ENCODE measurements around the gene CELA3A.
"Not testable (repeated sequence)": the region's sequence is repeated elsewhere in the genome, so short reads cannot be mapped to it uniquely, and the experiment has no call there.

CELA3A gene, protein sequence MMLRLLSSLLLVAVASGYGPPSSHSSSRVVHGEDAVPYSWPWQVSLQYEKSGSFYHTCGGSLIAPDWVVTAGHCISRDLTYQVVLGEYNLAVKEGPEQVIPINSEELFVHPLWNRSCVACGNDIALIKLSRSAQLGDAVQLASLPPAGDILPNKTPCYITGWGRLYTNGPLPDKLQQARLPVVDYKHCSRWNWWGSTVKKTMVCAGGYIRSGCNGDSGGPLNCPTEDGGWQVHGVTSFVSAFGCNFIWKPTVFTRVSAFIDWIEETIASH

DNA sequence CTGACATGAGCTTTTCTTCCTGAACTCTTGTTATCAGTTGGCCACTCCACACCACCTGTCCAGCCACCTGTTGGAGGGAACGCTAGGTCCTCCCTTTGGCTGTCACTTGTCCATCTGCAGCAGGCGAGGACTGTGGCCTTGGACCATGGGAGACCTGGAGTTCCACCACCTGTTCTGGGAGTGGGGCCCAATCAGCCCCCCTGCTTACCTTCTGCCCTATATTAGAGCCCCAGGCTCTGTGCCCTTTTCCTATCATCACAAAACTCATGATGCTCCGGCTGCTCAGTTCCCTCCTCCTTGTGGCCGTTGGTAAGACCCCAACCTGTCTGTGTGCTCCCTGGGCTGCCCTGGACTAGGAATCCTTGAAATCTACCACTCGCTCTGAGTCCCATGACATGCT lies at the start of gene CELA3A:
TSS of gene CELA3A (plus strand) at position 249 of the 400 bp plus-strand sequence. CDS start at position 267, 18 bp downstream.
- DNase-seq (ENCODE audit: low read depth in 3 of 3): no peak

DNA sequence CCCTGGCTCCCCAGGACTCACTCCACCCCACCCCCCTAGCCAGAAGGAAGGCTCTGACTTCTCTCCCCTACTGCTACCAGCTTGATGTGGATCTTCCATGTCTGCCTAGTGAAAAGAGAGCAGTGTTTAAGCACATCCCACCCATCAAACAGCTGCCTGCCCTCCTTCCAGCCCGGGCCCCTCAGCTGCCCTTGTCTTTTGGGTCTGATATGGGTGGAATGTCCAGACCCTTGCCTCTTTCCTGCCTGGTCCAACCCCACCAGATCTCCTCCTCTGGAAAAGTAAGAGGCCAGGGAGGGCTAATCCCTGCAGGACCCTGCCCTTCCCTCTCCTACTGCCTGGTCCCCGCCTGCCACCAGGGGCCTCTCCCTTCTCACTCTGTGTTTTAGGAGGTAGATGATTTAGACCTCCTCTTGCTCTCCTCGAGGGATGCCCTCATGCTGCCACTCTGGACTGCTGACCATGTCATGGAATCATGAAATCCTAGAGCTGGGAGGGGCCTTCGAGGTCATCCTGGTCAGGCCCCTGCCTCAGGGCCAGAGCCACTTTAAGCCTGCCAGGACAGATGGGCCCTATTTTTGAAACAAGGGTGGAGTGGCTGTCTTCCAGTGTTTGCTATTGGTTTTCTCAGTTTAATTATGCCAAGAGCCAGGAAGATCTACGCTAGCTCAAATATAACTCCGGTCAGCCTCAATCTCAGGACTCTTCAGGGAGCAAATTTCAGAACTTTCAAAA lies 48.5 kb upstream of the CELA3A start:
- DNase-seq (ENCODE audit: low read depth in 3 of 3): no peak

DNA sequence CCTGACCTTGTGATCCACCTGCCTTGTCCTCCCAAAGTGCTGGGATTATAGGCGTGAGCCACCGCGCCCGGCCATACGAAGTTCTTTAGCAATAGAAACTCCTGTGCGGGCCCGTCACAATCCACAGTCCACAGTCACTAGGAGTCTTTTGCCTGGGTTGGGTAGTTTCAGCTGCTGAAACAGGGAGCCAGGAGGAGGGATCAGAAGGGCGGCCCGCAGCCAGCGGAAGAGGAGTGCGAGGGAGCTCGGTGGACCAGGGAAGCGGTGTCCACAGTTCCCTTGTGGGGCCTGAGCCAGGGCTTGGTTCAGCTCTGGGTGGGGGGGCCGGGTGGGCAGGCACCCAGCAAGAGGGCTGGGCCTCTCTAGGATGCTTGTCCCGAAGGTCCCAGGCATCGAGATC lies 46.4 kb upstream of the CELA3A start:
- no peak for DNase-seq (ENCODE audit: low read depth in 3 of 3)

DNA sequence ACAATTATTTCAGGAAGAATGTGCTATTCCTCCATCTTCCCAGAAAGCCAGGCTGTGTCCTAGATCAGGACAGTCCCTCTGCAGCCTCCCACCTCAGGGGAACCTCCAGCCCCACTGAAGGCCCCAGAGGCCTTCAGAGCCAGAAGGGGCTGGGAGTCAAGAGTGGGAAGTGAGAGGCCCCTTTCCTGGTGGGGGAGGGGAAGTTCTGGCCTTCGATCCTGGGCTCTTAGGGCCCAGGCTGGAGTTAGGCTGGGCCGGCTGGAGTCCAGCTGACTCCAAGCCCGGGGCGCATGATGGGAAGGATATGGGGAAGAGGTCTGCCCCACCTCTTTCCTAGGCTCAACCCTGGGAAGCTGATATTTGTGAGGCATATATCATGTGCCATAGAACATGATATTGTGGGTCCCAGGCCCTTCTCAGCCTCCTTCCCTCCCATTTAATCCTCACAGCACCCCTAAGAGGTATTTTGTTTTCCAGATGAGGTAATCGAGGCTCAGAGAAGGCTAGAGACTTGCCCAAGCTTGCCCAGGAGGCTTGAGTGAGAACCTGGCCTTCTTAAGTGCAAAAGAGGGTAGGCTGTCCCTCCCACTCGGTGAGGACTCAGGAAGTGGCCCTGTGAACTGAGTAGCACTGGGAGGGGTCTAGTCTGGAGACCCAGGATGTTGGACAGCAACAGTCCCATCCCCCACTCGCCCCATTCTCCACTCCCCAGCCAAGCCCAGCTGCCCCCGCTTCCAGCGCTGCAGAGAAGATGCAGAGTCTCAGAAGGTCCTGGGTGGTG lies 45.8 kb upstream of the CELA3A start:
- no peak for DNase-seq (ENCODE audit: low read depth in 3 of 3)

DNA sequence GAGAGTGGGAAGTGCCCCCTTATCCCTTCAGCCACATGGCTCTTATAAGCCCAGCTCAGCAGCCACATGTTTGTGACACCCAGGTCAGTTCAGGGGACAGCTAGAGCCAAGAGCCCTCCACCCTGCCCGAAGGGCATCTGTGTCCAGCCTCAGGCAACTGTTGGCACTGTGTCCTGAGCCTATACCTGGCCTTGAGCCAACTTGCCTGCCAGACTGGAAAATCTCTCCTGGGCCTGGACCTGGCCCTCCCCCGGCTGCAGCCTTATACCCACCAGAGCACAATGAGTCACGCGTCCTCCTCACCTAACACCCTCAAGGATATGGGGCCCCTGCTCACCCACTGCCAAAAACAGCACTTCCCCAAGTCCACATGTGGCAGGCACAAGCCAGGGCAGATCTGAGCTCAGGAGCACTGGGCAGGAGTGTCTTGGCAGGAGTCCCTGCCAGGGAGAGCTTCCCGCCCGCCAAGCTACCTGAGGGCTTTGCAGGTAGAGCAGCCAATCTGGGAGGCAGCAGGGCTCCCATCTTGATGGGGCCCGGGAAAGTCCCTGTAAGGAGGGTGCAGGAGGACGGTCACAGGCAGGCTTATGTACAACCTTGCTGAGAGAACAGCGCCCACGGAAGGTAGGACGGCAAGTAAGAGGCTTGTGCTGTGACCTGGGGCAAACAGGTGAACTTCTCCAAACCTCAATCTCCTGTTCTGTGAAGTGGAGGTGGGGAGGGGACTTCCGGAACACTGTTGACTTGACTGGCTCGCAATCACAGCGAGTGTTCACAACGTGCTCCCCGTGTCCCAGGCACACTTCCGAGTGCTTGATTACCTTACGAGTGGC lies 44.5 kb upstream of the CELA3A start:
- DNase-seq (ENCODE audit: low read depth in 3 of 3): peak in 2 of 3 experiments; percentile 27 to 55

DNA sequence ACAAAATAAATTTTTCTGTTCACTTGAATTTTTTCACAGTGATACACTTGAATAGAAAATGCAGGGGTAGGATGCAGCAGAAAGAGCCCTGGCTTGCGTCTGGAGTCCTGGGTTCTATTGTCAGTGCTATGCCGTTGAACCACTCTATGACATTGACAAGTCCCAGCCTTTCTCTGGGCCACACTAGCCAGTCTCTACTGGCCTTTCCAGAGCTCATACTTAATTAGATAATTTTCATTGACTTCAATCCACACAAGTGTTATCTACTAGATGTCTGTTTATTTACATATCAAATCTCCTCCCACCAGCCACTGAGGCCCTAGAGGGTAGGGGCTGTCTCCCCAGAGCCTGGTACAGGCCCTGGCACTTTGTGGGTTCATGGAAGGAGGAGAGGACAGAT lies 40.1 kb upstream of the CELA3A start:
- DNase-seq (ENCODE audit: low read depth in 3 of 3): no peak

DNA sequence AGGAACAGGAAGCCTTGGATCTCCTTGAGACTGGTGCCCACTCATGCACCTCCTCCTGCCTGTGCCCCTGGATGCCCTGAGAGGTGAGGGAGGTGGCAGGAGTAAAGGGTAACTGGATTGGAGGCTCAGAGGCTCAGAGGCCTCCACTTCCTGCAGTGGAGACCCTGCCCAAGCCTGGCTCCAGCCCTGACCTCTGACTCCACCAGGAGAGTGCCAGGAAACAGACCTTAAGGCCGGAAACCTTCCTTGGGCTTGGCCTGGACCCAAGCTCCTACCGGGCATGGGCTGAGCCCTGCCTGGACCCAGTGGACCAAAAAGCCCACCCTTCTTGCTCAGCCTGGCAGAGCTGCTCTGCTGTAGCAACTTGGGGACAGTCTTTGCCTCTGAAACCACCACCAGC lies 39.7 kb upstream of the CELA3A start:
- no peak for DNase-seq (ENCODE audit: low read depth in 3 of 3)

DNA sequence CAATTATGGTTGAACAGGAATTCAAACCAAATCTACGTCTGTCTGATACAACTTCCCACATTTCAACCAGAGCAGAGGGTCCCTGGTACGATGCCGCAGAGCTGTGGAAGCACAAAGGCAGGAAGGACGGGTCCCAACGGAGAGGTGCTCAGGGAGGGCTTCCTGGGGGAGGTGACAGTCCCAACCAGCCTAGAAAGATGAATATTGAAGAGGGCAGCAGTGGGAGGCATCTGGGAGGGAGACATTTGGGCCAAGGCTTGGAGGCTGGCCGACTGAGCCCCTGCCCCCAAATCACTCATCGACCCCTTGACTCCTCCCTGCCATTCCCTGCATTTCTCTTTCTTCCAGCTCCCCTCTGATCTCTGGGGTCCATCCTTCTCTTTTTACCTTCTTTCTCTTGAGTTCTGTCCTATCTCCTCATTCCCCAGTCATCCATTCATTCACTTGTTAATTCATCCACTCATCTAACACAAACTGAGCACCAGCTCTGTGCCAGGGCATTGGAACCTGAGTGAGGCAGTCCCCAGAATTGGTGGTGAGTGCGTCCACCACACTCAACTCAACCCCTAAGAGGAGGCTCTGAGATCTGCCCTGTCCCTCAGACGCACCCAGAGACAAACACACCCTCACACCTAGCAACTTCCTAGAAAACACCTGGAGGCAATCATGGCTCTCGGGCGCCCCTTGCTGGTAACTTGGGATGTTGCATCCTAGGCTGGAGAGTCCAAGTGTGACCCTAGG lies 37.8 kb upstream of the CELA3A start:
- peak; percentile 66 to 74 (median 71) for DNase-seq (ENCODE audit: low read depth in 3 of 3)

DNA sequence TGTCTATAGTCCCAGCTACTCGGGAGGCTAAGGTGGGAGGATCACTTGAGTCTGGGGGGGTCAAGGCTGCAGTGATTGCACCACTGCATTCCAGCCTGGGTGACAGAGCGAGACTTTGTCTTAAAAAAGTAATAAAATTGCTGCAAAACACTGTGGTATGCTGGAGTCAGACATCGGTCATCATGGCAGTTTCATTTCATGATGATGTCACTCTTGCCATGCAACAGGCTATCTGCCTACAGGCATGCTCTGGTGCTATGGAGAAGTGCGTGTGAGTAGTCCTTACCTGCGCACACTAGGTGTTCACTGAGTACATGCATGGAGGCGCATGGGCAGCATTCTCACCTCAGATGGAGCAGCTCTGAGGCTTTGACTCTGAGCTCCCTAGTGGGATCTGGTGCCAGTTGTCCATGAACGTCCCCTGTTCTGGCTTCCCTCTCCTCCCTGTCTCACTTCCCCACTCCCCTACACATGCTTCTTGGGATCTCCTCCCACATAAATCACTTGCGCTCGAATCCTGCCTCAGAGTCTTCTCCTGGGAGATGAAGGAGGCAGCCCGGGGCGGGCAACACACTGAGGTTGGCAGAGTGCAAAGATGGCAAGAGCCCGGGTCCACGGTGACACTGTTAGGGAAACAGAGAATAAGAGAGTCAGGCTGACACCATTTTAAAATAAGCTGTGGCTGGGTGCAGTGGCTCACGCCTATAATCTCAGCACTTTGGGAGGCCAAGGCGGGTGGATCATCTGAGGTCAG lies 35.0 kb upstream of the CELA3A start:
- DNase-seq (ENCODE audit: low read depth in 3 of 3): no peak

DNA sequence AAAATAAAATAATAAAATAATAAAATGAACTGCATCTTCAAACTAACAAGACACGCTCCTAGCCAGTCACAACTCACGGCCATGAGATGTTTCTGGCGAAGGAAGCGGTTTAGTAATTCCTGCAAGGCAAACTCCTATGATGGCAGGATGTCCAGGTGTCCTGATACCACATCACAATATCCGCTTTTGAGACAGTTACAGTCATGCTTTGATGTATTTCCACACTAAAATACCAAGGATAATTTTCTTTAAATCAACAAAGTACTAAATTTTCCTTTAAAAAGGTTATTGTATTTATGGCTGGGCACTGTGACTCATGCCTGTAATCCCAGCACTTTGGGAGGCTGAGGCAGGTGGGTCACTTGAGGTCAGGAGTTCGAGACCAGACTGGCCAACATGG lies 34.2 kb upstream of the CELA3A start:
- DNase-seq (ENCODE audit: low read depth in 3 of 3): not testable (repeated sequence)

DNA sequence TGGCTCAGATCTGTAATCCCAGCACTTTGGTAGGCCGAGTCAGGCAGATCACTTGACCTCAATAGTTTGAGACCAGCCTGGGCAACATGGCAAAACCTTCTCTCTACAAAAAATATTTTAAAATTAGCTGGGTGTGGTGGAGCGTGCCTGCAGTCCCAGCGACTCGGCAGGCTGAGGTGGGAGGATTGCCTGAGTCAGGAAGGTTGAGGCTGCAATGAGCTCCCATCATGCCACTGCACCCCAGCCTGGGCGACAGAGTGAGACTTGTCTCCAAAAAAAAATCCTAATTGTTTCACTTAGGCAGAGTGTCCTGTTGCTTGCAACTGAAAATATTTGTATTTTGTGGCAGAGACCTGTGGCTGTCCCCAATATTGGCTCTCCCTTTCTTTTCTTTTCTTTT lies 32.4 kb upstream of the CELA3A start:
- DNase-seq (ENCODE audit: low read depth in 3 of 3): not testable (repeated sequence)

DNA sequence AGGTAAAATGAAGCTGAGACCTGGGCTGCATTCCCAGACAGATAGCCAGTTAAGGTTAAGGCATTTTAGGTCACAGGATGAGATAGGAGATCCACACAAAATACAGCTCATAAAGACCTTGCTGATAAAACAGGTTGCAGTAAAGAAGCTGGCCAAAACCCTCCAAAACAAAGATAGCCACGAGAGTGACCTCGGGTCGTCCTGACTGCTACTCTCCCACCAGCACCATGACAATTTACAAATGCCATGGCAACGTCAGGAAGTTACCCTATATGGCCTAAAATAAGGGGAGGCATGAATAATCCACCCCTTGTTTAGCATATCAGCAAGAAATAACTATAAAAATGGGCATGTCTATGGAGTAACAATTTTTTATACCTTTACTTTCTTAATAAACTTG lies 30.9 kb upstream of the CELA3A start:
- DNase-seq (ENCODE audit: low read depth in 3 of 3): not testable (repeated sequence)

DNA sequence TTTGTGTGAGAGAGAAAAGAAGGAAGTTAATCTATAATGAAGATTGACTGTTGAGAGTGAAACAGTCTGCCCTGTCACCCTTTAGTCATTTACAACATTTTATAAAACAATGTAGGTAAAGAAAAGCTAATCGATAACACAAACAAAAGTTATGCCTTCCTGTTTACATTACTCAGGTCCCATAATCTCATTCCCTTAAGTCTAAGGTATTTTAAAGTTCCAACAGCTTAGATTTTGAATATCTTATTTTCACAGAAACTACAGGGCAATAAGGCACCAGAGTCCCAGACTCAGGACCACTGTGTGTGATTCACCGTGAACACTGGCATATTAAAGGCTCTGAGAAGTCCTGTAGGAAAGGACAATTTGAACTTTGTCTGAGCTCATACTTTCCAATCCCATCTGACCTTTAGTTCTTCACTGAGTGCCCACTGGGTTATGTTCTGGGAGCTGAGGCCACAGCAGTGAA lies 28.4 kb upstream of the CELA3A start:
- DNase-seq (ENCODE audit: low read depth in 3 of 3): not testable (repeated sequence)

DNA sequence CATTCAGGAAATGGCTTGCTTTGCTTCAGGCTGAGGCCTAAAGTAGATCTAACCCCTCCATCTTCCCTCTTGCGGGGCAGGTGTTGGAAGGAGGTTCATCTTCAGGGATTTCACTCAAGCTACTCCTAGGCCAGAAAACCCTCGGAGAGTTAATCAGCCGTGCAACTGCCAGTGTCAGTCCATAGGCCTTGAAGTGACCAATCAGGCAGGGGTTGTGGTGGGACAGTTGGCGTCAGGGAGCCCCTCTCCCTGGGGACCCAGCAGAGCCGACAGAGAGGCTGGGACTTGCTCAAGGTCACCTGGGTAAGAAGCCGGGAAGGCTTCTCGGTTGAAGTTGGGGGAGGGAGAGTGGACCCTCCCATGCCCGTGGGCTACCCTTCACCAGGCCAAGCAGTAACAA lies 27.5 kb upstream of the CELA3A start:
- DNase-seq (ENCODE audit: low read depth in 3 of 3): not testable (repeated sequence)

DNA sequence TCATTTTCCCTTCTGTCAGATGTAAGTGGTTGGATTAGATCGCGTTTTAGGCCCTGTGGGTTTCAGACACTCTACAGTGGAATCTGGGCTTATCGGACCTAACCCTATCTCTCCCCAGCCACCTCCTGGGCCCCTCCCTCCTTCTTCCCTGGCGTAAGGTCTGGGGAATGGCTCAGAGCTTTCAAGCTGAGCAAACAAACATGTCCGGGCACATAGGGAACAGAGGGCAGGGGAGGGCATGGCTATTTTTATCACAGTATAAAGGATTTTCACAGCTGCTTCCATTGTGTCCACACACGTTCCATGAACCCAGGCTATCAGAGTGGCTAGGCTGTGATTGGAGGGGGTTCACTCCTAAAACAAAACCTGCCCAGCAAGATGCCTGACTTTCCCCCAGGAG lies 26.8 kb upstream of the CELA3A start:
- DNase-seq (ENCODE audit: low read depth in 3 of 3): not testable (repeated sequence)

DNA sequence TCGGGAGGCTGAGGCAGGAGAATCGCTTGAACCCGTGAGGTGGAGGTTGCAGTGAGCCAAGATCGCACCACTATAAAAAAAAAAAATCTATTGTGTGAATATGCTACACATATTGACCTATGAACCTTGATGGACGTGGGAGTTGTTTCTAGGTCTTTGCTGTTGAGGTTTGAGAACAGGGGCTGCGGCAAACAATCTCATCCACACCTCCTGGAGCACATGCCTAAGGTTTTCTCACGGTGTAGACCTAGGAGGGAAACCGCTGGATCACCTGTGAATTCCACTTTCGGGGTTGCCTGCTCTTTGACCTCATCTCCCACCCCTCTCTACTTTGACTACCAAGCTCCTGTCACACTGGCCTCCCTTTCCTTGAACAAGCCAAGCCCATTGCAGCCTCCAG lies 26.2 kb upstream of the CELA3A start:
- DNase-seq (ENCODE audit: low read depth in 3 of 3): not testable (repeated sequence)

DNA sequence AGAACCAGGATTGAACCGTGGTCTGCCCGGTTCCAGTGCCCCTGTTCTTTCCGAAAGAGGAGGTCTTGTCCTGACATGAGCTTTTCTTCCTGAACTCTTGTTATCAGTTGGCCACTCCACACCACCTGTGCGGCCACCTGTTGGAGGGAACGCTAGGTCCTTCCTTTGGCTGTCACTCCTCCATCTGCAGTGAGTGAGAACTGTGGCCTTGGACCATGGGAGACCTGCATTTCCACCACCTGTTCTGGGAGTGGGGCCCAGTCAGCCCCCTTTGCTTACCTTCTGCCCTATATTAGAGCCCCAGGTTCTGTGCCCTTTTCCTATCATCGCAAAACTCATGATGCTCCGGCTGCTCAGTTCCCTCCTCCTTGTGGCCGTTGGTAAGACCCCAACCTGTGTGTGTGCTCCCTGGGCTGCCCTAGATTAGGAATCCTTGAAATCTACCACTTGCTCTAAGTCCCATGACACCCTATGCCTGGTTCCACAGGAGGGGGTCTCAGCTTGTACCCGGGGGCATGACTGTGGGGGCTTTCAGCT lies 24.7 kb upstream of the CELA3A start, which contains the start of gene CELA3B:
TSS of gene CELA3B (plus strand) at position 320 of the 537 bp plus-strand sequence. CDS start at position 338, 18 bp downstream.
- DNase-seq (ENCODE audit: low read depth in 3 of 3): not testable (repeated sequence)

DNA sequence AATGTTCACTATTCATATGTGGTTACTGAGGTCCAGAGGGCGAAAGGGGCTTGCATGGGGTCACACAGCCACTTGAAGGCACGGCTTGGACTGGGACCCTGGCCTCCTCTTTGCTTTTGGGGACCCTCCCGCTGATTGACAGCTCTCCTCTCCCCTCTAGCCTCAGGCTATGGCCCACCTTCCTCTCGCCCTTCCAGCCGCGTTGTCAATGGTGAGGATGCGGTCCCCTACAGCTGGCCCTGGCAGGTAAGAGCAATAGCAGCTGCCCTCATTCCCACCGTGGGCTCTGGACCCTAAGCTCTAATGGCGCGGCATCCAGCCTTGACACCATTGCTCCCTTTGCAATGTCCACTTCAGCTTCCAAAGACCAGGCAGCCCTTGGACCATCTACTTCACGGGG lies 23.2 kb upstream of the CELA3A start:
- not testable (repeated sequence) for DNase-seq (ENCODE audit: low read depth in 3 of 3)

DNA sequence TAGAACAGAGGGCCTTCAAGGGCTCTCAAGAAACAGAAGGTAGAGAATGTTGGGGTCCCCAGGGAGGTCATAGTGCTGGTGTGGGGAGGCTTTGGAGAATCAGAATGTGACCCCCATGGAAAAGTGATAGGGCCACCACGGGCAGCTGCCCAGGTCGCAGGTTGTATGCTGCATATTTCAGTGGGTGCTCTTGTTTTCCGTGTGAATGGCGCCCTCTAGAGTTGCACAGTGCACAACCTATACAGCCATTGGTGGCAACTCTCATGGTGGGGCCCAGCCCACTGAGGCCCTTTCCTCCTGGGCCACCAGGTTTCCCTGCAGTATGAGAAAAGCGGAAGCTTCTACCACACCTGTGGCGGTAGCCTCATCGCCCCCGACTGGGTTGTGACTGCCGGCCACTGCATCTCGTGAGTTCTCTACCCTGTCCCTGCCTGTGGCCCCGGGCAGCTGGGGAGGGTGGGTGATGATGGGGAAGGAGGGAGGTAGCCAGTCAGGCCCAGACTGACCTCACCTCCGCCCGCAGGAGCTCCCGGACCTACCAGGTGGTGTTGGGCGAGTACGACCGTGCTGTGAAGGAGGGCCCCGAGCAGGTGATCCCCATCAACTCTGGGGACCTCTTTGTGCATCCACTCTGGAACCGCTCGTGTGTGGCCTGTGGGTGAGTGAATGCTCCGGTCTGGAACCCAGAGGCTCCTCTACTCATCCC lies 20.8 kb upstream of the CELA3A start:
- DNase-seq (ENCODE audit: low read depth in 3 of 3): not testable (repeated sequence)
